ENCODE data around the gene DHX9.

The DHX9 gene

DNA sequence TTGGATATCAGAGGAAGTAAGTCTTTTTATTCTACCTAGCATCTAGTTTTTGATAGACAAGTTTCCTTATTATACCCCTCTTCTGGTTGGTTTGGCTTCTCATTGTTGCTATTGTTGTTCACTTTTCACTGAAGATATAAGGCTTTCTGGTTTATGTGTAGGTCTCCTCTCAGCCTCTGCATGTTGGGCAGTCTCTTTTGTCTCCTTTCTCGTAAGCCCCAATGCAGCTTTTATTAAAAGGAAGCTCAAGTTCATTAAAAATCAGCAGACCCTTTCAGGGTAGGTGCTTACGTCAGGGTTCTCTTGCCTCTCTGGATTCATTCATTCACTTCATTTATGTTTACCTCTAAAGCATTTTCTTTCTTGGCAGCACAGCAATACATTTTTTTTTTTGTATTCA, 4.8 kb upstream of the DHX9 start:
- in situ Hi-C loops (cut with MboI; ENCODE audit: low pct_unique_long_range_greater_than_20kb, low sequenced_read_pairs, unreplicated experiment) = no loop called here
- DNase-seq (ENCODE audit: low spot score) = no peak
- TF ChIP-seq, protein P1, sequence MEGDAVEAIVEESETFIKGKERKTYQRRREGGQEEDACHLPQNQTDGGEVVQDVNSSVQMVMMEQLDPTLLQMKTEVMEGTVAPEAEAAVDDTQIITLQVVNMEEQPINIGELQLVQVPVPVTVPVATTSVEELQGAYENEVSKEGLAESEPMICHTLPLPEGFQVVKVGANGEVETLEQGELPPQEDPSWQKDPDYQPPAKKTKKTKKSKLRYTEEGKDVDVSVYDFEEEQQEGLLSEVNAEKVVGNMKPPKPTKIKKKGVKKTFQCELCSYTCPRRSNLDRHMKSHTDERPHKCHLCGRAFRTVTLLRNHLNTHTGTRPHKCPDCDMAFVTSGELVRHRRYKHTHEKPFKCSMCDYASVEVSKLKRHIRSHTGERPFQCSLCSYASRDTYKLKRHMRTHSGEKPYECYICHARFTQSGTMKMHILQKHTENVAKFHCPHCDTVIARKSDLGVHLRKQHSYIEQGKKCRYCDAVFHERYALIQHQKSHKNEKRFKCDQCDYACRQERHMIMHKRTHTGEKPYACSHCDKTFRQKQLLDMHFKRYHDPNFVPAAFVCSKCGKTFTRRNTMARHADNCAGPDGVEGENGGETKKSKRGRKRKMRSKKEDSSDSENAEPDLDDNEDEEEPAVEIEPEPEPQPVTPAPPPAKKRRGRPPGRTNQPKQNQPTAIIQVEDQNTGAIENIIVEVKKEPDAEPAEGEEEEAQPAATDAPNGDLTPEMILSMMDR (IDR thresholded peaks at IDR 0.05; ENCODE audit: extremely low read depth, insufficient read depth, missing control alignments) = no peak

- TF ChIP-seq, protein P1 (IDR thresholded peaks at IDR 0.05; ENCODE audit: extremely low read depth, insufficient read depth, missing control alignments) = no peak
- no peak for DNase-seq (ENCODE audit: low spot score)
- in situ Hi-C loops (cut with MboI; ENCODE audit: low pct_unique_long_range_greater_than_20kb, low sequenced_read_pairs, unreplicated experiment) = no loop called here
These were observed 3.3 kb upstream of the DHX9 start for GRCh38 chr1:182835806-182836205.

DNA sequence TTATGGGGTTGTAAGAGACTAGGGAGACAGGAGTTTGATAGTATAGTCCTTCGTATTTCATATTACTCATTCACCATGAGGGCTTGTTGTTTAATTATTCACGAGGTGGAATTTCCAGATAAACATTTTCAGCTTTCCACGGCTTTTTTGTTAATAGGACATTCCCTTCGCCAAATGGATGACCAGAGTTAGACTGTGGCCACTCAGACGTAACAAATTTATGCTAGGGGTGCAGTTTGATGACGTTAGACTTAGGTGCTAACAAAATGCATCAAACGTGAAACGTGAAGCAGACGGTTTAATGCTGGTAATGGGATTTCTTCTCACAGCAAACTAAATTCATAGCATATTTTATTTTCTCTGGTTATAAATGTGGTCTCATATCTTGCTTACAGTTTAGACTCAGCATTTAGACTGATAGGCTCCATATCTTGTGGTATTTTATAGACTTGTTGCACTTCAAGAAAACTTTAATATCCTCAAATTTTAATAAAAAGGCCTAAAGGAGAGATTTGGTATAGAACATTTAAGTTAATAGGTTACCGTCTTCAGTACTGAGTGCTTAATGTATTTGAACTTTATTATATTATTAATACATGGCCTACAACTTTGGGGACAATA, 2.3 kb downstream of the DHX9 start:
- peak; percentile 42 for DNase-seq (ENCODE audit: low spot score)
- in situ Hi-C loops (cut with MboI; ENCODE audit: low pct_unique_long_range_greater_than_20kb, low sequenced_read_pairs, unreplicated experiment) = no loop called here
- TF ChIP-seq, protein P1 (IDR thresholded peaks at IDR 0.05; ENCODE audit: extremely low read depth, insufficient read depth, missing control alignments) = no peak

DNA sequence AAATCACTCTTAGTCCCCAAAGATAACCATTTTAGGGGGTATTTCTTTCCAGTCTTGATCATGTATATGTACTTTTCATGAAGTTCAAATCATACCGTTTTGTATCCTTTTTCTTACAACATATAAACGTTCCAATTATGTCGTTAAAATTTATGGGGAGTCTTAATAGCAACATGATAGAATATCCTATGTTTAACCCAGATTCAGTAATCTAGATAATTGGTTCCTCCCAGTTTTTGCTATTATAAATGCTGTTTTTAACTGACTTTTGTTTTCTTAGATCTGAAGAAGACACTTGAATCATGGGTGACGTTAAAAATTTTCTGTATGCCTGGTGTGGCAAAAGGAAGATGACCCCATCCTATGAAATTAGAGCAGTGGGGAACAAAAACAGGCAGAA, 3.1 kb downstream of the DHX9 start:
- TF ChIP-seq, protein P1 (IDR thresholded peaks at IDR 0.05; ENCODE audit: extremely low read depth, insufficient read depth, missing control alignments) = no peak
- no peak for DNase-seq (ENCODE audit: low spot score)
- in situ Hi-C loops (cut with MboI; ENCODE audit: low pct_unique_long_range_greater_than_20kb, low sequenced_read_pairs, unreplicated experiment) = no loop called here

DNA sequence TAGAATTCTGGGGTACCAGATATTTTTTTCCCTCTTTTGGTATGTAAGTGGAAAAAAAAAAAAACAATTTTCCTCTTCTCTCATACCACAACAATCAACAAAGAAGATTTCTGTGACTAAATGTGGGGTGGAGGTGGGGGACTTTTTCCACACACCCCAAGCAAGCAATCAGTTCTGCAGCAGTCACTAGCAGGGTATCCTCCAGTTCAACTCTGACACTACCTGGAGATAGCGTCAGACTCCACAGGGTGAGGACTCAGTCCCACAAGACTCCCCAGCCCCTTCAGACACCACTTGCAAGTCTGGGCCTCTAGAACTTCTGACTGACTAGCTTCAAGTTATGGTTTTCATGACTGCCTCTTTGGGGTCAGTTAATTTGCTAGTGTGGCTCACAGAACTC, 6.2 kb downstream of the DHX9 start:
- TF ChIP-seq, protein P1 (IDR thresholded peaks at IDR 0.05; ENCODE audit: extremely low read depth, insufficient read depth, missing control alignments) = no peak
- in situ Hi-C loops (cut with MboI; ENCODE audit: low pct_unique_long_range_greater_than_20kb, low sequenced_read_pairs, unreplicated experiment) = no loop called here
- DNase-seq (ENCODE audit: low spot score) = no peak

DNA sequence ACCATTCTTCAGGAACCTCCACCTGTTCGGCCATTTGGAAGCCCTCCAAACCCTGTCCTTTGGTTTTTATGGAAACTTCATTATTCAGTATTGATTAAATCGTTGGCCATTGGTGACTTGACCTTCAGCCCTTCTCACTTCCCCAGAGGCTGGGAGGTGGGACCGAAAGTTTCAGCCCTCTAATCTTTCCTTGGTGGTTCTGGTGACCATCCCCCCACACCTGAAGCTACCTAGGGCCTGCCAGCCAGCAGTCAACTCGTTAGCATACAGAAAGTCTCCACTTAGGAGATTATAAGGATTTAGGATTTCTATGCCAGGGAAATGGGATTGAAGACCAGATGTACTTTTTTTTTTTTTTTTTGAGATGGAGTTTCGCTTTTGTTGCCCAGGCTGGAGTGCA, 6.7 kb downstream of the DHX9 start:
- DNase-seq (ENCODE audit: low spot score) = no peak
- TF ChIP-seq, protein P1 (IDR thresholded peaks at IDR 0.05; ENCODE audit: extremely low read depth, insufficient read depth, missing control alignments) = no peak
- in situ Hi-C loops (cut with MboI; ENCODE audit: low pct_unique_long_range_greater_than_20kb, low sequenced_read_pairs, unreplicated experiment) = no loop called here

Data from GM13977 (cell line).